HG02840 (cell line): ENCODE results near the gene SMYD2.

ENCODE experiments used
- ATAC-seq: cut with Tn5 transposase; IDR thresholded peaks from one replicate; pipeline ENCODE4 v1.9.1; 2021; ENCODE audit warnings: mild to moderate bottlenecking, moderate library complexity, moderate number of reproducible peaks; ENCODE audit not compliant: unreplicated experiment, low FRiP score

SMYD2 gene

DNA sequence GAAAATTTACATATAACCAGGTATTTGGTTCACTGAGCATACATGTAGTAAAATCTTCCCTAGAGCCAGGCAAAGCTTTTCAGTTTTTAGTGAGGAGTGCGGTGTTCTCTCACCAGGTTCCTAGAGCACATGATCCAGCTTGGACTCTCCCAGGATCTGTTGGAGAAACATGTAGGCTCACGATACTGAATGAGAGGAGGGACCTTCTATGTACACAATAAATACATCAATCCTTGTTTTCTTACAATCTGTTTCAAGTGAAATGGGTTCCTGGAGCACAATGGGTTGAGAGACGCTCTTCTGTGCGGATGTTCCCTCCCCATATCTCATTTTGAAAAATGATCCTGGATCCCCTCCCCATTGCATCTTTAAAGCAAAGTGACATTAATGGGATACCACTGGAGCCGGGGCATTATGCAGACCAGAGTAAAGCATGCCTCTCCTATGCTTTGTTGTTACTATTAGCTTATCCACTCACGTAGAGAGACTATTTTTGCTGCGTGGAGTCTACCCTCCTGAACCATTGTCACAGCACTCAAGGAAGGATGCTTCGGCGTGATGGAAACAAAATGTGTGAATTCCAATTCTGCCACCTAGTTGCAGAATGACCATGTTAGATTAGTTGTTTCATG lies 19.3 kb downstream of the SMYD2 start:
- ATAC-seq: no peak

DNA sequence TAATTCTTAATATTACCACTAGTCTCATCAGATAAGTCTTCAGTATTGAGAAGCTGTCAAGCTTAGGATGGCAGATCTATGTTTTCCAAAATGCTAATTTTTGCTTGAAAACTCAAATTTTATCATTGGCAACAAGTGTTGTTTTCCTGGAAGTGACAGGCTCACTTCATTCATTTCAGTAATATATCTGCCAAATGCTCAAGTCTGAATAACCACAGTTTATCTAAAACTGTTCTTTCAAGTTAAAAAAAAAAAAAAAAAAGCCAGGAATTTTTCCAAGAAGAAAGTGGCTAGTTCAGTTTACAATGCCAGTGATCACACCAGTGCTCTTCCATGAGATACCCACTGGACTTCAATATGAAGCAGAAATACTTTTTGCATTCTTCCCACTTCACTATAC lies 20.6 kb downstream of the SMYD2 start:
- no peak for ATAC-seq

DNA sequence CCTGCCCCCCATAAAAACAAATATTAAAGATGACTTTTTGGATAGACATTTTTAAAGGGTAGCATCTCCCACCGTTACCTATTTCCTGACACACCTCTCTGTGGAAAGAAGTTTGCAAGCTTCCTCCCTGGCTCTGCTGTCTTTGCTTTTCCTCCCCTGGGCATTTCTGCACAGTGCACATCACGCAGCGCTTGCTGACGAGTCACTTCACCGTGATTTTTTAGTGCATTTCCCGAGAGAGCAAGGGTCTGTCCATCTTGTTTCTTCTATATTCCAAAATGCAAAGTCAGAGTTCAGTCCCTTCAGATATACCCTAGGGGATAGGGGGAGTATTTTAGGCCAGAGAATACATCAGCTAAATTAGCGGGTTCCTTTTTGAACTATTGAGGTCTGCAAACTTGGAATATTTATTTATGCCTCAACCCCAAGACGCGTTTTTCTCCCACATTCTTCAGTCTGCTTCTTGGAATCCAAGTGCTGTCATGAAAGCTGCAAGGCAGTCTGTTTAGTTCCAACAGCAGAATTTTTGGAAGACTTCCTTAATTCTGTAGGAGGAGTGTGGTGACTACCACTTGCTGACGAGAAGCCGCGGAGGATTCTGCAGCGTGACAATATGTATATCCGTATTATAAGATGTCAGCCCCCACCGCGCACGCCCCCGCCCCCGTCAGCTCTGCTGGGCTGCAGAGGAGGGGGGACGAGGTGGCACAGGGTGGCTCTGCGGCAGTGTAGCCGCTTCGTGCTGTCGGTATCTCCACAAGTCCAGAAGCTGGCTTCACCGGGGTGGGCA lies 22.4 kb downstream of the SMYD2 start:
- no peak for ATAC-seq

DNA sequence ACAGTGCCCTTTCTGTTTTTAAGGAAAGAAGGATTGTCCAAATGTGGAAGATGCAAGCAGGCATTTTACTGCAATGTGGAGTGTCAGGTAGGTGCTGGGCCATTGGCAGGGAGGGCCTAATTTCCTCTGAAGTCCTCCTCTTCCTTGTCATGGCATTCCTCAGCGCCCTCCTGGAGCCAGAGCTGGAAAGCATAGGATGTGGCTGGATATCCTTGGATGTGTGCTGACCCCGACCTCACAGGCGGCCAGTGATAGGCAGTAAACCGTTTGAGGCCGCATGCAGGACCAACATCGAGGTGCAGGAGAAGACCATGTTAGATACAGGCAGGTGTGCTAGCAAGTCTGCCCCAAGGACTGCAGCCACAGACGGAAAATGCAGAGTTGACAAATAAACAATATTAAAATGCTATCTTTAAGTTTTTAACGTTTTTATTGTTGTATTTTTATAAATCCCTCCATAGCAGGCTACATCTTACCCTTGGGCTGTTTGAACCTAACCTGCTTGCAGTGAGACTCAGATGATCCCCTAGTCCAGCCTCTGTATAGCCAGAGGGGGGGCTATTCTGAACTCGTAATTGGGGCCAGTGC lies 24.3 kb downstream of the SMYD2 start:
- ATAC-seq: no peak

DNA sequence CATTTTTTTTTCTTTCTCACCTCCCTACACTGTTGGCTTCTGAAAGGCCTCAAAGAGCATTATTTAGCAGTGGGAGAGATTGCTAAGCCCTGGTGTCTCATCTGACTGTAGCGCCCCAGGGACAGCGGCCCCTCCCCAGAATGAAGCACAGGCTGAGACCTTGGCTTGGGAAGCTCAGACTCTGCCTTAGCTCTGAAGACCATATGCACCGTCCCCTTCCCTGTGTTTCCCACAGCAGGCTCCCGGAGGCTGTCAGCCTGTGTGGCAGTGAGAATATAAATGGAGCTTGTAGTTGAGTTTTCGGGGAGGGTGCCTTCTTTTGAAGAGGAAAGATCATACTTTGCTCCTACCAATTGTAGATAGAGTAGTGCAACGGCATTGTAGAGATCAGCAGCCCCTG lies 25.3 kb downstream of the SMYD2 start:
- no peak for ATAC-seq

DNA sequence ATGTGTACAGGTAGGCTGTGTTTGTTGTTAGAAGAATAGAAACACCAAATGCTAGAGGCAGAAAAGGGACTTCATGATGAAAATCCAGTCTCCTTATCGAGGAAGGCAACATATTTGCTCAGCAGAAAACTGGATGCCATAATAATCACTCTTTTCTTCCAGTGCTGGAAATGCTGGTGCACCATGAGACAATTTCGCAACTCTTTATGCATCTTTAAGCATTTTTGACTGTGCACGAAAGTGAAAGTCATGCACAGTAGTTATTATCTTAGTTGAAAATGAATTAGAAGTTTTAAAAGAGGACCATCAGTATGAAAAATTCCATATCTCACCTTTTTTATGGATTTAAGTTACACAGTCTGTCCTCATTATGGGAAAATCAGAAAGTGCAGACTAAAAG lies 29.1 kb downstream of the SMYD2 start:
- no peak for ATAC-seq

DNA sequence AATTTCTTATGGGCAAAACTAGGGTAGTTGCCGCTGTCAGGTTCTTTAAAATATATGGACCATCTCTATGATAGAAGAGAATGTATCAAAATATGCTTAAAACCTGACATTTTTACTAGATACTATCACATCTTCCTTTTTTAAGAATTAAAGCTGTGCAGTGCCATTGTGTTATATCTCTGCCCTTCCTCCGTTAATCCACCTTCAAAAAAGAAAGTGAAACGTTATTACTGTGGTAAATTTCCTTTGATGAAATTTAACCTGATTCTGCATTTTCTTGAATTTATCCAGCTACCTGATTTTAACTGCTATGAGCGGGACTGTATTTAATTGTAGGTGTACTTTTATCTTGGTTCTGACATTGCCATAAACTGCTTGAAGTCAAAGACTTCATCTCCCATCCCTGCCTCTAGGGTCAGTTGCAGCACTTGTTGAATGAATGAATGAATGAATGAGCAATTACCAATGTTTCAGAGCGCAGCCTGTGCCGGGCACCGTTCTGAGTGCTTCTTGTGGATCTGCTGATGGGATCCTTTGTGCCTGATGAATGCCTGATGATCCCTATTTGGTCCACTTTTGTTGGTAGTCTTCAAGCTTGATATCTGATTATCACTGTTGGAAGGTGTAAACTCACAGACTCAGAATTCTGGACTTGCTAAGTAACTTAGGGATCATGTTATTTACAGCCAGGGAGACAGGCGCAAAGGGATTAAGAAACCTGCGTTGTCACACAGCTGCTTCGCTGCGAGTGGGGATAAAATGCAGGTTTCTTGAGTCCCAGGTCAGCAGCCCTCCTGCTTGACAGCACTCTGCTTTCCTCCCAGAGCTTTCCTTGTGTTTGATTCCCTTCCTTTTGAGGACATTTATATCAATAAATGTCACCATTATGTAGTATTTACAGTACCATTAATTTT lies 30.1 kb downstream of the SMYD2 start:
- no peak for ATAC-seq

DNA sequence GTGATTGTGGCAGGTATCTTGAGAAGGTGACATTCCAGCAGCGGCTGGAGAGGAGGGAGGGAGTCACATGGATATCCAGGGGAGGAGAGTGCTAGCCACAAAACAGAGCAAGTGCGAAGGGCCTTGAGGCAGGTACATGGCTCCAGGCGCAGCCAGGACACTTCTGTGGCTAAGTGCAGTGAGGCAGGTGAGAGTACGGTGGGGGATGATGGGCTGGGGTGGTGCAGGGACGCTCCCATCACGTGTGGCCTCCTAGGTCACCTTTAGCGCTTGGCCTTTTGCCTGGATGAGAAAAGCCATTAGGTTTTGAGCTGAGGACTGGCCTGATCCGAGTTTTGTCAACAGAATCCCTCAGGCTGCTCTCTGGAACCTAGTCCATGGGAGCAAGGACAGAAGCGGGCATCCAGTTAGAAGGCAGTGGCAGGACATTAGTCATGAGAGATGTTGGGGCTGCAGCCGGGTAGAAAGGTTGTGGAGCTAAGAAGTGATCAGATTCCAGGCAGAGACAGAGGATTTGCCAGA lies 31.6 kb downstream of the SMYD2 start:
- no peak for ATAC-seq

DNA sequence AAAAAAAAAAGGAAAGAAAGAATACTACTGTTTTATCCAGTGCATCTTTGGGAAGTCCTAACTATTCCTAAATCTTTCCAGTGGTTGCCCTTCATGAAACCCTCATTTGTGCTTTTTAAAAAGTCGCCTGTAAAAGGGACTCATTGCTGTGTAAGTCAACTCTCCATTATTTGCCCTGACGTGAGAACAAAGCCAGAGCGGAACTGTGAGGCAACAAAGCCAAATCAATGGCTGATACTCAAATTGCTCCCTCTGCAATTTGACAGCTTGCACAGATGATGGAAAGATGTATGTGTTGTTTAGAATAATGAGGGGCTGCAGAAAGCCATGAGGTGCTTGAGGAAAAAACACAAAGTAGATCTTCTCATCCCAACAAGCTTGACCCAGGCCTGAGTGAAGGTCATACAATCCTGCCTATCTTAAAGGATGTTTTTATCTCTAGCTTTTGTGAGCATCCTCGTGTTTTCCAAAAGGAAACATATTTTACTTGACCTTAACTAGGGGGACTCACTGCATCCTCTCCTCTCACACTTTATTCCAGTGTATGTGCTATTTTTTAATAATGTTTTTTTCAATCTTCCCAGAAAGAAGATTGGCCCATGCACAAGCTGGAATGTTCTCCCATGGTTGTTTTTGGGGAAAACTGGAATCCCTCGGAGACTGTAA lies 33.4 kb downstream of the SMYD2 start:
- no peak for ATAC-seq

DNA sequence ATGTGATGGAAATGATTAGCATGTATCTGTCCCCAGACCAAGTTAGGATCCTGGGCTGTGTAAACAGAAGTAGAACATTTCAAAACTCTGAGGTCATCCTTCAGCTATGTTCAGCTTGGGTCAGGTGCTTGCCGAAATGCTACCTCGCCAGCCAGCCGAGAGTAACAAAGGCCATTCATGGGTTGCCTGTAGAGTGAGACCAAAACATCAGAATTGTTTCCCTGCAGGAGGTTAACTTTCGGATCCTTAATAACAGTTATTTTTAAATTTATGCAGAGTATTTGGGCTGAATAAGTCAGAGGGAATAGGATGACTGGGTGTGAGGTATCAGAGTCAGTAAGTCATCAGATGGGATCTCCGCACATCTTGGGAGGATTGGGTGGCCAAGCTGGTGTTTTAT lies 35.6 kb downstream of the SMYD2 start:
- ATAC-seq: no peak

DNA sequence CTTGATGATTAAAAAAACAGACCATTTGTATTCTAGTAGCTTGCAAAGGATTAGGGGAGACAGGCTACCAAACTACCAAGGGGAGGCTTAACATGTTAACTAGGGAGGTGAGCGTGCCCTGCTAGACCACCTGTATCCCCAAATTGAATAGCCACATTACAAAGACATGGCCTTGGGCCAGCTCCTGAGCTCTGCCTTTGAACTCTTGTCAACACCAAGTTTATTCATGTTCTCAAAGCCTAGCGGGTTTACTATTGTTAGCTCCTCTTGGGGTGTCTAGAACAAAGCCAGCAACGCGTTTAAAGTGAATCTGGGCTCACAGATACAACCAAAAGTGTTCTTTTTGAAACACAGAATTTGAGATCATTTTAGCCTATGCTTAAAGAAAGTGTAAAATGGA lies 36.3 kb downstream of the SMYD2 start:
- no peak for ATAC-seq

DNA sequence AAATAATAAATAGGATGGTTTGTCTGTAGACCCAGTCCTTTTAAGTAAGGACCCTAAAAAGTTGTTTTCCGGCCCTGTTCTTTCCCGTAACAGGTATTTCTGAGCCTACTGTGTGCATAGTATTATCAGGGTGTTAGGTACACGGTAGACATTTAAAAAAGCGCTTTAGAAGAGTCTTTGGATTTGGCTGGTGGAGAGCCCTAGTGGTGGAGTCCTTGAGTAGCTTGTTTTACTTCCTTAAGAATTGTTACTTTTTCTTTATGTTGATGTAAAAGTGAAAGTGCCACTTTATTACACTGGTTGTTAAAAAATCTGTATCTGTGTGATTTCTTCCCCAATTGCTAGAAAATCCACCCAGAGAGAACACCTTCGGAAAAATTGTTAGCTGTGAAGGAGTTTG lies 36.8 kb downstream of the SMYD2 start:
- no peak for ATAC-seq

DNA sequence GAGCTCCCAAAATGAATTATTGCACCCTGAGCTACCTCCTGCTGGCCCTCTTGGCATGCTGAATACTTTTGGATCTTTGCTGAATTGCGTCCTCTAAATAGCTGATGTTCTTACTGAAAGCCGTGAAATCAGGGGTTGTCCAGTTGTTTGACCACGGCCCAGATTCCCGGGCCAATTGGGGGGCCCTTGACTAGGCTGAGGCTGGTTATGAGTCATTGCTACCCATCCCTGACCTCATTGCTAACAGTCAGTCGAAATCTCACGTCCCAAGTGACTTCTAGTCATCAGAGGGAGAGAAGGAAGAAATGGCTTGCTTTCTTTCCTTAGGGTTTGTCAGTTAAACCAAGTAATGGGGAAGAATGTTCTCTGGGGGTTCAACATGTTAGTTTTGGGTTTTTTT lies 37.4 kb downstream of the SMYD2 start:
- no peak for ATAC-seq

DNA sequence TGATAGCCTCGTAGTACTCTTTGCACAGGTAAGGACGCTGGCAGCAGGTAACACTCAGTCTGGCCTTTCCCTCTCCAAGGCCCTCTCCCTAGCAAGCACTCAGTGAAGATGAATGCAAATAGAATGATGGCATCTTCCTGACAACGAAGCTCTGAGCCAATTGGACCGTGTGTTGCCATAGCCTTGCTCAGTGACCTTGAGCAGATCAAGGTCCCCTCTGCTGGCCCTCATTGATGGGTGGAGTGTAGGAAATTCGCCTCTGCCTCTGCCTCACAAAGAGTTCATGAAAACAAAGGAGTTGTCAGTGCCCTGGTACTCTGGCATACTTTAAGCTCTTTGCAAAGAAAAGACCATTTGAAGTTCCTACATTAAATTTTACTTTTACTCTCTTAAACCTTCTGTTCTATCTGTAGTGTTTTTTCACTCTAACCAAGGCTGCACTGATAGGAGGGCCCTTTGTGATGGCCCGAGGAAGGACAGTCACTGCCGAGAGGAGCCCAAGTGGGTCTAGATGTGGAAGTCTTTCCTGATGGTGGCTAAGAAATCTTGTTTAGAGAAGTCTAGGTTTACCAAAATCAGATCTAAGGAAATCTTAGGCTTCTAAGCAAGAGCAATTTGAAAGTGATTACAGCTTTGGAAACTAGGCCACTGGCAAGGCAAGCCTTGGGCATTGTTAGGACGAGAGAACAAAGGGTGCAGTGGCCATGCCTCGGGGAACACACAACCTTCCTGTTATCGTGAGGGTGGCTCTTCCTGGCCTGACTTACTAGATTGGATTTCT lies 38.2 kb downstream of the SMYD2 start:
- ATAC-seq: no peak

DNA sequence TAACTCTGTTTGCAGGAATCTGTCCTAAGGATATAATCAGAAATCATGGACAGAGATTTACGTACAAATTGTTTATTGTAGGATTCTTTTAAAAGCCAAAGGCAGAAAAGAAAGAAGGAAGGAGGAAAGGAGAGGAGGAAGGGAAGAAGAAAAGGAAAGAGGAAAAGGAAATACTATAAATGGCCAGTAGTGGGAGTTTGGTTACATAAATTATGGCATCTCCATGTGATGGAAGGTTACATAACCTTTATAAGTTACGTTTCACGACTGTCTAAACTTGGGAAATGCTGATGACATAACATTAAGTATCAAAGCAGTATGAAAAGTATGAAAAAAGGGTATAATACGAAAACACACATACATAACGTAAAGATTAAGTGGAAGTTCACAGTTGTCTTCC lies 39.0 kb downstream of the SMYD2 start:
- ATAC-seq: no peak

DNA sequence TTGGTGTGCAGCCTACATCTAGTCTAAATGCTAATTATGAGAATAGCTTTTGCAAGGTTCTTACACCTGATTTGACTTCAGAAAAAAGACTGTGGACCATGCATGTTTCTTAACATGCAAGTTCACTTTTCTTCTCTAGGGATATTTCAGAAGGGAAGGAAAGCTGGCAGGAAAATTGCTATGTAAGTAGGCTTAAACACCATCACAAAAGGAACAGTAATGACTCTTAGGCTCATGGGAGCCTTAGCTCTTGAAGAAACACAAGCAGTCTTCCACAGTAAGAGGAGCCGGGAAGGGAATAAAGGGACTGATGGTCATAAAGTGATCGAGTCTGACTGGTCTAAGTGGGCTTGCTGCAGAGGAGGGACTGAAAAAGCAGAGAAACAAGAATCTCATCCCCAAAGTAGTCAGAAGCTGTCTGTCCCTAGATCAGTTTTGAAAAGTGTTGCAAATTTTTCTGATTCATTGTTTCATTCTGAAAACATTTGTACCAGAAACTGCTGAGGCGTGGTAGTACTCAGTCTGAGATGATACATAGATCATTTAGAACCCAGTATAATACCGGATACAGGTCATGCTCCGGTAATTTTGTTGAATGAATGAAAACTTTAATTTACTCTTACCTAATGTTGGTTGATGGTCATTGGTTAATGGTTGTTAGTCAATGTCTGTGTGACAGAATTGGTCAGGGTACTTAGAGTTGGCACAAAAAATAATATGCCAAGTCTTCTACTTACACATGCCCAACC lies 40.9 kb downstream of the SMYD2 start:
- no peak for ATAC-seq

DNA sequence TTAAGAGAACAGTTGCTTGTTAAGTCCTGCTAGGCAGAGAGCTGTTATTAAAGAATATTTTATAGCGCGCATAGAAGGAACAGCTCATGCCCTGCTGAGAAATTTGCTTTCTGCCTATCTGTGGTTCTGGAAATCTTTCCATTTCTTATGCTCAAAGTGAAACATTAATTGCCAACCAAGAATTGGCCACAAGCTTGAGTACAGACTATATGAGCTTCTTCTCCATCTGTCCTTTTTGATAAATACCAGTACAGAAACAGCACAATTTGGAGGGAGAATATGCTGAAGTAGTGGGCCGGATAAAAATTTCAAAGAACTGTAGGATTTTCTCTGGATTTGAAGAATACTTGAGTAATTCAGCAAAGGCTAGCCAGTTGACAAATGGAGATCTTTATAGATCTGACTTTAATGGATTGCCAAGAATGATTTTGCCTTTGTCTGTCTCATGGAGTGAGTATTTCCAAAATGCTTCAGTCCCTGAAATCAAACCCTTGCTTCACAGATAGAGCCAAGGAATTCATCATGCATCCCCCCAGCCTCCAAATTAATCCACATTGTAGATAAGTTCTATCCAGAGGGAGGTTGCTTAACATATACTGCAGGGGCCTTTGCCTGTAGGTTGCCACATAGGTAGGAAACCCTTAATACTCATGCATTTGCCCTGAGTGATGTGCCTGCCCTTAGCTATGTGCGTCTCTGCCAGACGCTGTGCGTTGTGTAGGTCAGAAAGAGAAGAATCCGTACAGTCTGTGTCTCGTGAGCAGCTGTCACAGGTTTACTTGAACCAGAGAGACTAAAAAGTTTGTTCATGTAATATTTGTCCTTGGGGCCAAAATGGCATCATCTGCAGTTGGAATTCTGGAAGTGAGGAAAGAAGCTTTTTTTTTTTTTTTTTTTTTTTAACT lies 44.2 kb downstream of the SMYD2 start:
- no peak for ATAC-seq

DNA sequence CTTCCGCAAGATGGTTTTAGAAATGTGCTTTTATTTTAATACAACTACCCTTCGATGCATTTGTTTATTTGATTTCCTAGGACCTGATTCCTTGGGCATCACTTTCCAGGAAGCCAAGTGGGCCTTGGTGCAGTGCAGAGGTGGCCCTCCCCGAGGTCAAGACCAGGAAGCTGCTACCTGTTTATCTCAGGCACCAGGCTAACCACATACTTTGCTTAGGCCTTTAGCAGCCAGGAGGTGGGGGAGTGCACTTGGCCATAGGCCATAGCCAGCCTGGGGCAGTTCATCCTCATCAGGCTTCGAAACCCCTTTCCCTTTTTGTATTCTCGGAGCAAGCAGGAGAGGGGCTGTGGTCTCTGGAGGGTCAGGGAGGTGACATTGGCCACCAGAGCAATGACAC lies 45.4 kb downstream of the SMYD2 start:
- ATAC-seq: no peak
